Tibial artery (tissue), 4 donors: ENCODE data around the gene ESPL1.

Experiments
- DNase-seq, 2 donors: peaks; one replicate each; pipeline ENCODE4 v3.0.0-alpha.2; 2019
- H3K27ac ChIP-seq, 2 donors: fragments of 200-600 bp; sonication (generic) in 1 of 2; 1 replicate in 1 of 2; 2 replicates in 1 of 2; pipeline ENCODE4 v1.5.1; 2018 to 2019; ENCODE audit warnings: mild to moderate bottlenecking in 1 of 2
- H3K27me3 ChIP-seq, 2 donors: fragments of 200-600 bp; sonication (generic) in 1 of 2; one replicate each; pipeline versions ENCODE4 v1.5.1 to v1.6.0; 2016 to 2019
- H3K36me3 ChIP-seq, 3 donors: fragments of 200-600 bp; sonication (generic) in 2 of 3; one replicate each; pipeline ENCODE4 v1.5.1; 2016 to 2019; ENCODE audit warnings: mild to moderate bottlenecking in 2 of 3
- H3K4me1 ChIP-seq, 4 donors: fragments of 200-600 bp; sonication (generic) in 2 of 4; 1 replicate in 3 of 4; 2 replicates in 1 of 4; pipeline ENCODE4 v1.5.1; 2016 to 2019
- H3K4me3 ChIP-seq, 2 donors: fragments of 200-600 bp; sonication (generic) in 1 of 2; 1 replicate in 1 of 2; 2 replicates in 1 of 2; pipeline ENCODE4 v1.5.1; 2018 to 2019; ENCODE audit warnings: mild to moderate bottlenecking in 2 of 2
- H3K9me3 ChIP-seq, 3 donors: fragments of 200-600 bp; sonication (generic) in 1 of 3; one replicate each; pipeline ENCODE4 v1.5.1; 2016 to 2019
- CTCF ChIP-seq, 2 experiments: fragments of 200-600 bp in 1 of 2; fragments of 450-650 bp in 1 of 2; IDR thresholded peaks; one replicate each; pipeline ENCODE4 v1.5.1; 2017 to 2019; ENCODE audit warnings: antibody characterized with exemption in 2 of 2, mild to moderate bottlenecking in 1 of 2, moderate library complexity in 1 of 2
- intact Hi-C: fragments of 100-400 bp; cut with DNase I; formaldehyde crosslinking; loops from one replicate; pipeline ENCODE4 v1.15.0; 2023; ENCODE audit warnings: low total_unique reads

Gene ESPL1

GRCh38 chr12:53320352-53321195 is 52.5 kb downstream of the ESPL1 start:
- intact Hi-C loops: no loop called here
- DNase-seq: no peak
- no peak for TF ChIP-seq CTCF (IDR thresholded peaks at IDR 0.05)
- Histone ChIP-seq H3K27me3 (no peaks in the 10 kb centered on the region), H3K9me3 (no peaks in the 10 kb centered on the region), H3K4me1 (peaks cover 8 to 42% (median 23%) of the 10 kb centered on the region in 4 donors), H3K36me3 (peaks cover 0 to 31% (median 14%) of the 10 kb centered on the region in 3 donors), H3K4me3 (peak overlapping the region; percentile 59 to 70), H3K27ac (peak overlapping the region; percentile 73 to 91)

- Histone ChIP-seq H3K4me1 (peaks cover 8 to 44% (median 25%) of the 10 kb centered on the region in 4 donors), H3K9me3 (no peaks in the 10 kb centered on the region), H3K27me3 (no peaks in the 10 kb centered on the region), H3K36me3 (peaks cover 0 to 1% (median 0%) of the 10 kb centered on the region in 3 donors), H3K27ac (peak overlapping the region; percentile 90 to 91), H3K4me3 (peak overlapping the region; percentile 69 to 84)
- TF ChIP-seq CTCF (IDR thresholded peaks at IDR 0.05): no peak
- DNase-seq: no peak
- intact Hi-C loops: loop anchor here (2.0 kb wide), 1 partner anchor 21 kb away; no protein-coding TSS in a partner anchor
Measured at GRCh38 chr12:53324113-53324778, 56.1 kb downstream of the ESPL1 start.

GRCh38 chr12:53324779-53325510 is 56.8 kb downstream of the ESPL1 start:
- peak; percentile 80 to 81 for TF ChIP-seq CTCF (IDR thresholded peaks at IDR 0.05)
- peak; percentile 94 to 96 for DNase-seq
- Histone ChIP-seq H3K4me3 (peak overlapping the region; percentile 69 to 84), H3K9me3 (no peaks in the 10 kb centered on the region), H3K4me1 (peaks cover 8 to 37% (median 21%) of the 10 kb centered on the region in 4 donors), H3K27me3 (no peaks in the 10 kb centered on the region), H3K36me3 (no peaks in the 10 kb centered on the region), H3K27ac (peak overlapping the region; percentile 90 to 91)
- intact Hi-C loops: loop anchor here (2.0 kb wide), 1 partner anchor 20 kb away; no protein-coding TSS in a partner anchor

GRCh38 chr12:53325511-53326061 is 57.5 kb downstream of the ESPL1 start:
- intact Hi-C loops: loop anchor here (2.0 kb wide), 1 partner anchor 19 kb away; no protein-coding TSS in a partner anchor
- DNase-seq: peak in 1 of 2 donors; percentile 74

More at GRCh38 chr12:53325511-53326061, 57.5 kb downstream of the ESPL1 start:
- H3K36me3 ChIP-seq: no peaks in the 10 kb centered on the region
- H3K4me1 ChIP-seq: peaks cover 3 to 31% (median 15%) of the 10 kb centered on the region in 4 donors
- peak overlapping the region; percentile 69 to 84 for H3K4me3 ChIP-seq
- no peaks in the 10 kb centered on the region for H3K9me3 ChIP-seq
- peak in 1 of 2 experiments; percentile 10 for TF ChIP-seq CTCF (IDR thresholded peaks at IDR 0.05)
- H3K27ac ChIP-seq: peak overlapping the region; percentile 90 to 91
- no peaks in the 10 kb centered on the region for H3K27me3 ChIP-seq
